PC-9 (cell line): Measurements from ENCODE around the gene CPB2. TPM values are rescaled to one million over a fixed set of nuclear protein-coding genes. Genes with fewer than 3 reads are reported as not detected.

Source experiments
- BruUV-seq: library from RNA; stranded (reverse); fragments of 400-500 nt; replicated peaks from 2 replicates; lab custom pipeline; 2021; lab: Mats Ljungman, UMichigan
- CTCF ChIA-PET: fragments of 300-600 bp; sonication (Branson Sonifier 250); formaldehyde crosslinking; loops from one replicate; lab custom pipeline; 2022; ENCODE audit warnings: antibody characterized with exemption; lab: Charles Lee
- POLR2A ChIA-PET: fragments of 300-600 bp; sonication (Branson Sonifier 250); formaldehyde crosslinking; loops from one replicate; lab custom pipeline; 2022; ENCODE audit warnings: antibody characterized with exemption; ENCODE audit not compliant: unreplicated experiment; lab: Charles Lee
- DNase-seq, 2 experiments: peaks; one replicate each; pipeline versions ENCODE4 v3.0.0 to v3.0.0-alpha.2; 2015 to 2022; ENCODE audit warnings: mixed read lengths in 1 of 2
- H2AFZ ChIP-seq: fragments of 200-600 bp; sonication (generic); 2 replicates; pipeline ENCODE4 v1.8.1; 2017; ENCODE audit warnings: antibody characterized with exemption
- H3F3A ChIP-seq: fragments of 200-600 bp; sonication (generic); 2 replicates; pipeline ENCODE4 v1.8.1; 2017; ENCODE audit warnings: antibody characterized with exemption, mild to moderate bottlenecking, low read depth; ENCODE audit not compliant: insufficient read depth
- H3K27ac ChIP-seq: fragments of 200-600 bp; sonication (generic); 2 replicates; pipeline ENCODE4 v1.6.1; 2016; ENCODE audit warnings: mixed run types
- H3K27me3 ChIP-seq: fragments of 200-600 bp; sonication (generic); 2 replicates; pipeline ENCODE4 v1.6.1; 2016; ENCODE audit warnings: low read depth, mixed run types; ENCODE audit not compliant: insufficient read depth
- H3K36me3 ChIP-seq: fragments of 200-600 bp; sonication (generic); 2 replicates; pipeline ENCODE4 v1.6.1; 2016; ENCODE audit warnings: low read depth, mixed run types
- H3K4me1 ChIP-seq: fragments of 200-600 bp; sonication (generic); replicated peaks from 2 replicates; pipeline ENCODE4 v1.6.1; 2016; ENCODE audit warnings: mixed run types; ENCODE audit not compliant: insufficient read depth
- H3K4me2 ChIP-seq: fragments of 200-600 bp; sonication (generic); 2 replicates; pipeline ENCODE4 v1.6.1; 2017; ENCODE audit warnings: mixed run types
- H3K4me3 ChIP-seq: fragments of 200-600 bp; sonication (generic); 2 replicates; pipeline ENCODE4 v1.6.1; 2016; ENCODE audit warnings: mixed run types
- H3K79me2 ChIP-seq: fragments of 200-600 bp; sonication (generic); 2 replicates; pipeline ENCODE4 v1.6.1; 2017; ENCODE audit warnings: low read depth, mixed run types
- H3K9me2 ChIP-seq: fragments of 200-600 bp; sonication (generic); 2 replicates; pipeline ENCODE4 v1.8.1; 2017; ENCODE audit warnings: mild to moderate bottlenecking; ENCODE audit not compliant: insufficient read depth
- H3K9me3 ChIP-seq: fragments of 200-600 bp; sonication (generic); 2 replicates; pipeline ENCODE4 v1.8.1; 2016; ENCODE audit warnings: low read depth; ENCODE audit not compliant: insufficient read depth
- H4K20me1 ChIP-seq: fragments of 200-600 bp; sonication (generic); 2 replicates; pipeline ENCODE4 v1.8.1; 2017; ENCODE audit not compliant: insufficient read depth
- EZH2 ChIP-seq: fragments of 200-600 bp; sonication (generic); IDR thresholded peaks from 2 replicates; pipeline ENCODE4 v1.8.0; 2017; ENCODE audit warnings: antibody characterized with exemption, low read depth
- intact Hi-C: fragments of 100-400 bp; cut with micrococcal nuclease; formaldehyde crosslinking; loops from one replicate; pipeline ENCODE4 v1.10.0; 2022; ENCODE audit not compliant: unreplicated experiment
- total RNA-seq: library from RNA; stranded (reverse); gene quantifications from 2 replicates; pipeline ENCODE4 v1.2.3, GENCODE V29; 2021
- TF ChIP-seq, protein P1 (sequence below): fragments of 200-600 bp; sonication (generic); conservative IDR thresholded peaks from 2 replicates; pipeline ENCODE4 v1.6.1; 2017; ENCODE audit warnings: mixed run types, antibody characterized with exemption, mild to moderate bottlenecking, moderate library complexity

The CPB2 gene
- total RNA-seq, 1 experiment from 2014 or later = not detected

DNA sequence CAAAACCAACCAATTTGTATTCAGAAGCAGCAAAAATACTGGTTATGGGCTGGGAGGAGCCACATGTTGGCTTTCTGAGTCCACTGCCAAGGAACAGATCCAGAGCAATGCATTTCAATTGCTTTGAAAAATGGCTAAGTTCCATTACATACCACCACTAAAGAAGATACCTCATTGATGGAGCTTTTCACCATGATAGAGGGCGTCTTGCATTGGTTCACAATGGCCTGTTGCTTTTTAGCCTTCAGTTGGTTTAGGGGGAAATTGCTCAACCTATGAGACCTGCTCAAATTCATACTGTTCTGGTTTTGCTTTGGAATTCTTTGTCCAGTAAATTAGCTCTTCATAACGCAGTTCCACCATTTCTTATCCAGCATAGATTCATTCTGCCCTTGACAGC is 21.2 kb upstream of the CPB2 start:
- Histone ChIP-seq H3K4me3 (no peak overlapping the region), H3K79me2 (no peaks in the 10 kb centered on the region), H3K4me1 (no peaks in the 10 kb centered on the region), H3F3A (peaks cover 14% of the 10 kb centered on the region; the same call in 1 of the 2 replicates), H3K27me3 (no peaks in the 10 kb centered on the region), H3K4me2 (no peak overlapping the region), H3K9me3 (no peaks in the 10 kb centered on the region), H4K20me1 (no peaks in the 10 kb centered on the region), H3K36me3 (peaks cover 9% of the 10 kb centered on the region; the same call in 1 of the 2 replicates), H2AFZ (no peak overlapping the region), H3K9me2 (no peaks in the 10 kb centered on the region), H3K27ac (no peak overlapping the region)
- ChIA-PET CTCF (interaction anchor here (0.6 to 1.3 kb wide), 3 partner anchors 9 to 318 kb away, joined by 4 to 6 read pairs (median 6); no protein-coding TSS in a partner anchor), POLR2A (interaction anchor here (0.5 kb wide), 1 partner anchor 13 kb away, joined by 10 read pairs; no protein-coding TSS in a partner anchor)
- TF ChIP-seq, protein P1, sequence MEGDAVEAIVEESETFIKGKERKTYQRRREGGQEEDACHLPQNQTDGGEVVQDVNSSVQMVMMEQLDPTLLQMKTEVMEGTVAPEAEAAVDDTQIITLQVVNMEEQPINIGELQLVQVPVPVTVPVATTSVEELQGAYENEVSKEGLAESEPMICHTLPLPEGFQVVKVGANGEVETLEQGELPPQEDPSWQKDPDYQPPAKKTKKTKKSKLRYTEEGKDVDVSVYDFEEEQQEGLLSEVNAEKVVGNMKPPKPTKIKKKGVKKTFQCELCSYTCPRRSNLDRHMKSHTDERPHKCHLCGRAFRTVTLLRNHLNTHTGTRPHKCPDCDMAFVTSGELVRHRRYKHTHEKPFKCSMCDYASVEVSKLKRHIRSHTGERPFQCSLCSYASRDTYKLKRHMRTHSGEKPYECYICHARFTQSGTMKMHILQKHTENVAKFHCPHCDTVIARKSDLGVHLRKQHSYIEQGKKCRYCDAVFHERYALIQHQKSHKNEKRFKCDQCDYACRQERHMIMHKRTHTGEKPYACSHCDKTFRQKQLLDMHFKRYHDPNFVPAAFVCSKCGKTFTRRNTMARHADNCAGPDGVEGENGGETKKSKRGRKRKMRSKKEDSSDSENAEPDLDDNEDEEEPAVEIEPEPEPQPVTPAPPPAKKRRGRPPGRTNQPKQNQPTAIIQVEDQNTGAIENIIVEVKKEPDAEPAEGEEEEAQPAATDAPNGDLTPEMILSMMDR = no peak
- no peak for TF ChIP-seq EZH2
- DNase-seq = no peak
- TSS peak; percentile 28 for BruUV-seq
- intact Hi-C loops = loop anchor here (1.0 to 10.0 kb wide), 2 partner anchors 161 to 319 kb away; no protein-coding TSS in a partner anchor

DNA sequence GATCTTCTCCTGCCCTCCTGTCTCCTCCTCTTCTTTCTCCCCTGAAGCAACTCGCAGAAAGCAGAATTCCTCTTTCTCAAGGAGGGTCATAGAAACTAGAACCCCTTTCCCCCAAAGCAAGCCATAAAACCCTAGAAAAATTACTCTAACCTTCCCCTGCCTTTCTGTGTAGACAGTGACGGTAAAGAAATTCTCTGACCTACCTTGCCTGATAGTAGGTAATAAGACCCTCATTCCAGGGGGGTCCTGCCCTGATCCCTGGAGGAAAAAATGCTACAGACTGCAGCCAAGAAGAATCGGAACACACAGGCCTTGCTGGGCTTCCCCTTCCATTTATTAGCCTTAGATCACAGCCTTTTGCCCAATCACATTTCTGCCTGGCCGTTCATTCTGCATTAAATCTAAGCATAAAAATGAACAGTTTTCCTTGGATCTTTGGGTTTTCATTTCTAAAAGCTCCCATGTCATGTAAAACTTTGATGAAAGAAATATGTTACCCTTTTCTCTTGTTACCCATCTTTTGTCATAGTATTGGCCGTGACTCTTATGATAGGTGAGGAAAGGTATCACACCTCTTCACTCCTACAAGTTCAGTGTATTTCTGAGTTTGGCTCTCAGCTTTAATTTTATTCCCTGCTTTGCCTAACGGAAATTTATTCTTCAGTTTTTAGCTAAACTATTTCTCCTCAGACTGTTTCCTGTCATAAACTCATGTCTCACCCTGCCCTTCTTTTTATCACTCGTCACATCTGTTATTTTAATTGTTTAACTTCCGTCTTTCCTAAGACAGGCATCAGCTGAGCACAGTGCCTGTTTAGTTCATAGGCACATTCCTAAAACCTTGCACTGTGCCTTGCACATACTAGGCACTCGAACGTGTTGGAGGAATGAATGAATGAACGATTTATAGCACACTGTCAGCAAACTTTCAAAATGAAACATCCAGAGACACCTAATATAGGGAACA is 20.4 kb upstream of the CPB2 start:
- no peak overlapping the region for H3K4me3 ChIP-seq
- DNase-seq = no peak
- intact Hi-C loops = loop anchor here (10.0 kb wide), 1 partner anchor 160 kb away; no protein-coding TSS in a partner anchor
- H3K27ac ChIP-seq = no peak overlapping the region
- H4K20me1 ChIP-seq = no peaks in the 10 kb centered on the region
- BruUV-seq = no TSS peak
- no peaks in the 10 kb centered on the region for H3K9me2 ChIP-seq
- no peak overlapping the region for H2AFZ ChIP-seq
- CTCF ChIA-PET = interaction anchor here (0.7 to 1.3 kb wide), 2 partner anchors 23 to 318 kb away, joined by 3 to 6 read pairs; no protein-coding TSS in a partner anchor
- no peaks in the 10 kb centered on the region for H3K9me3 ChIP-seq
- H3K27me3 ChIP-seq = no peaks in the 10 kb centered on the region
- H3F3A ChIP-seq = peaks cover 14% of the 10 kb centered on the region; the same call in 1 of the 2 replicates
- POLR2A ChIA-PET = no interaction called here
- TF ChIP-seq EZH2 = no peak
- TF ChIP-seq, protein P1 = no peak
- H3K79me2 ChIP-seq = no peaks in the 10 kb centered on the region
- peaks cover 4% of the 10 kb centered on the region for H3K4me1 ChIP-seq
- peaks cover 7% of the 10 kb centered on the region; the same call in 1 of the 2 replicates for H3K36me3 ChIP-seq
- H3K4me2 ChIP-seq = no peak overlapping the region

GRCh38 chr13:46124531-46124966 is 19.7 kb upstream of the CPB2 start:
- Histone ChIP-seq H3K9me3 (no peaks in the 10 kb centered on the region), H3K79me2 (no peaks in the 10 kb centered on the region), H3K36me3 (peaks cover 7% of the 10 kb centered on the region; the same call in 1 of the 2 replicates), H3F3A (peaks cover 14% of the 10 kb centered on the region; the same call in 1 of the 2 replicates), H3K4me1 (peaks cover 8% of the 10 kb centered on the region), H3K4me2 (no peak overlapping the region), H2AFZ (no peak overlapping the region), H4K20me1 (no peaks in the 10 kb centered on the region), H3K27ac (no peak overlapping the region), H3K4me3 (no peak overlapping the region), H3K9me2 (no peaks in the 10 kb centered on the region), H3K27me3 (no peaks in the 10 kb centered on the region)
- DNase-seq = no peak
- POLR2A ChIA-PET = no interaction called here
- intact Hi-C loops = loop anchor here (10.0 kb wide), 1 partner anchor 160 kb away; no protein-coding TSS in a partner anchor
- no TSS peak for BruUV-seq
- CTCF ChIA-PET = no interaction called here
- TF ChIP-seq, protein P1 = no peak
- no peak for TF ChIP-seq EZH2
